Fibroblast of lung (primary cell): ENCODE results near the gene TNFRSF18.

Source experiments
- EZH2 ChIP-seq: IDR thresholded peaks from 2 replicates; pipeline ENCODE4 v1.5.1; 2012; ENCODE audit warnings: low read length, control low read depth, mild to moderate bottlenecking; ENCODE audit errors: missing control alignments
- TF ChIP-seq, protein P1 (sequence below), 2 donors: IDR thresholded peaks in 1 of 2; conservative IDR thresholded peaks in 1 of 2; 1 replicate in 1 of 2; 2 replicates in 1 of 2; pipeline ENCODE4 v1.5.1; 2011 to 2012; ENCODE audit warnings: low read length in 2 of 2, control low read depth in 1 of 2, inconsistent platforms in 1 of 2, low read depth in 1 of 2, mild to moderate bottlenecking in 1 of 2

DNA sequence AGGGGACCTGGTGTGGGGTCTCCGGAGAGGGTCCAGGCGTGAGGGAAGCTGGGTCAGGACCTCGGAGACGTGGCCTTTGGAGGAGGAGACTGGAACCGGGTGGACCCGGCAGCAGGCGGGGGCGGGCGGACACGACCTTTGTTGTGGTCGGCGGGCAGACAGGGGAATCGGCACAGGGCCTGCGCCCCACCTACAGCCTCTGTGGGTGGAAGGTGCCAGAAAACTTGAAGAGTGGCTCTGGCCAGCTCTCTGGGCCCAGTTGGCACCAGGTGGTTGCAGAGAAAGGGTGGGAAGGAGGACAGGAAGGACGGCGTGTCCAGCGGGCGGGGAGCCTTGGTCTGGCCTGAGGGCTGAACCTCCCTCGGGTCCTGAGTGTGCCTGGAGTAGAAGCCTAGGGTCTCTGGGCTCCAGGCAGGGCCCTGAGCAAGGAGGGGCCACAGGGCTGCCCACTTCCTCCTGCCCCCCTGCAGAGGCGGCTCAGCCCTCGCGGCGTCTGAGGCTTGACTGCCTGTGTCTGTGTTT, 40.4 kb downstream of the TNFRSF18 start:
- TF ChIP-seq, protein P1, sequence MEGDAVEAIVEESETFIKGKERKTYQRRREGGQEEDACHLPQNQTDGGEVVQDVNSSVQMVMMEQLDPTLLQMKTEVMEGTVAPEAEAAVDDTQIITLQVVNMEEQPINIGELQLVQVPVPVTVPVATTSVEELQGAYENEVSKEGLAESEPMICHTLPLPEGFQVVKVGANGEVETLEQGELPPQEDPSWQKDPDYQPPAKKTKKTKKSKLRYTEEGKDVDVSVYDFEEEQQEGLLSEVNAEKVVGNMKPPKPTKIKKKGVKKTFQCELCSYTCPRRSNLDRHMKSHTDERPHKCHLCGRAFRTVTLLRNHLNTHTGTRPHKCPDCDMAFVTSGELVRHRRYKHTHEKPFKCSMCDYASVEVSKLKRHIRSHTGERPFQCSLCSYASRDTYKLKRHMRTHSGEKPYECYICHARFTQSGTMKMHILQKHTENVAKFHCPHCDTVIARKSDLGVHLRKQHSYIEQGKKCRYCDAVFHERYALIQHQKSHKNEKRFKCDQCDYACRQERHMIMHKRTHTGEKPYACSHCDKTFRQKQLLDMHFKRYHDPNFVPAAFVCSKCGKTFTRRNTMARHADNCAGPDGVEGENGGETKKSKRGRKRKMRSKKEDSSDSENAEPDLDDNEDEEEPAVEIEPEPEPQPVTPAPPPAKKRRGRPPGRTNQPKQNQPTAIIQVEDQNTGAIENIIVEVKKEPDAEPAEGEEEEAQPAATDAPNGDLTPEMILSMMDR (conservative IDR thresholded peaks at IDR 0.05 in 1 of 2, IDR thresholded peaks at IDR 0.05 in 1 of 2; ENCODE audit: low read depth in 1 of 2, low read length in 2 of 2): no peak
- no peak for TF ChIP-seq EZH2
